Gastrocnemius medialis (tissue), 4 donors: ENCODE measurements around the gene STAMBP.

ENCODE experiments used
- CTCF ChIP-seq, 5 experiments: fragments of 450-650 bp in 3 of 5; fragments of 200-600 bp in 2 of 5; sonication (generic) in 2 of 5; IDR thresholded peaks in 4 of 5; conservative IDR thresholded peaks in 1 of 5; 1 replicate in 4 of 5; 2 replicates in 1 of 5; pipeline ENCODE4 v1.5.1; 2016 to 2019; ENCODE audit warnings: antibody characterized with exemption in 5 of 5, mild to moderate bottlenecking in 3 of 5, moderate library complexity in 3 of 5
- POLR2A ChIP-seq, 2 donors: fragments of 450-650 bp; IDR thresholded peaks; one replicate each; pipeline ENCODE4 v1.6.1; 2017; ENCODE audit warnings: antibody characterized with exemption in 2 of 2, mild to moderate bottlenecking in 2 of 2, moderate library complexity in 2 of 2

GRCh38 chr2:73779467-73780236, 49.1 kb upstream of the STAMBP start, which contains the start of gene DUSP11:
- TF ChIP-seq POLR2A (IDR thresholded peaks at IDR 0.05), result peak; percentile 78 to 80
- TF ChIP-seq CTCF (IDR thresholded peaks at IDR 0.05 in 4 of 5, conservative IDR thresholded peaks at IDR 0.05 in 1 of 5), result peak; percentile 86 to 93 (median 89)
